GM19023 (cell line): Measurements from ENCODE around the gene KRTAP4-11.
"Not testable (repeated sequence)": the region's sequence is repeated elsewhere in the genome, so short reads cannot be mapped to it uniquely, and the experiment has no call there.

Experiments
- ATAC-seq: cut with Tn5 transposase; IDR thresholded peaks from one replicate; pipeline ENCODE4 v1.9.1; 2021; ENCODE audit warnings: mild to moderate bottlenecking, moderate library complexity; ENCODE audit not compliant: unreplicated experiment

The KRTAP4-11 gene

DNA sequence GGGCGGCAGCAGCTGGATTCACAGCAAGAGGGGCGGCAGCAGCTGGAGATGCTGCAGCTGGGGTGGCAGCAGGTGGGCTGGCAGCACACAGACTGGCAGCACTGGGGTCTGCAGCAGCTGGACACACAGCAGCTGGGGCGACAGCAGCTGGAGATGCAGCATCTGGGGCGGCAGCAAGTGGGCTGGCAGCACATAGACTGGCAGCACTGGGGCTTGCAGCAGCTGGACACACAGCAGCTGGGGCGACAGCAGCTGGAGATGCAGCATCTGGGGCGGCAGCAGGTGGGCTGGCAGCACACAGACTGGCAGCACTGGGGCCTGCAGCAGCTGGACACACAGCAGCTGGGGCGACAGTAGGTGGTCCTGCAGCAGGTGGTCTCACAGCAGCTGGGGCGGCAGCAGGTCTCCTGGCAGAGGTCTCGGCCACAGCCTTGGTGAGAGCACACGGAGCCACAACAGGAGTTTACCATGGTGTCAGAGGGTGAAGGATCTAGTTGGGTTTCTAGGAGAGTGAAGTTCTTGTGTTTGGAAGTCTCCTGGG, at the start of gene KRTAP4-11:
TSS of gene KRTAP4-11 (minus strand) at position 528 of the 541 bp plus-strand sequence. CDS start at position 470, 58 bp downstream.
- not testable (repeated sequence) for ATAC-seq

DNA sequence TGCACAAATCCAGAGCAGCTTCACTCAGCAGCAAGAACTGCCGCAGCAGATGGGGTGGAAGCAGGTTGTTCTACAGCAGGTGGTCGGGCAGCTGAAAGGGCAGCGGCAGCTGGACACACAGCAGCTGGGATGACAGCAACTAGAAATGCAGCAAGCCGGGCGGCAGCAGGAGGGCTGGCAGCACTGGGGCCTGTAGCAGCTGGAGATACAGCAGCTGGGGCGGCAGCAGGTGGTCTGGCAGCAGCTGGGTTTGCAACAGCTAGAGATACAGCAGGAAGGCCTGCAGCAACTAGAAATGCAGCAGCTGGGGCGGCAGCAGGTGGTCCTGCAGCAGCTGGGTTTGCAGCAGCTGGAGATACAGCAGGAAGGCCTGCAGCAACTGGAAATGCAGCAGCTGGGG, 49.4 kb upstream of the KRTAP4-11 start:
- ATAC-seq: no peak

DNA sequence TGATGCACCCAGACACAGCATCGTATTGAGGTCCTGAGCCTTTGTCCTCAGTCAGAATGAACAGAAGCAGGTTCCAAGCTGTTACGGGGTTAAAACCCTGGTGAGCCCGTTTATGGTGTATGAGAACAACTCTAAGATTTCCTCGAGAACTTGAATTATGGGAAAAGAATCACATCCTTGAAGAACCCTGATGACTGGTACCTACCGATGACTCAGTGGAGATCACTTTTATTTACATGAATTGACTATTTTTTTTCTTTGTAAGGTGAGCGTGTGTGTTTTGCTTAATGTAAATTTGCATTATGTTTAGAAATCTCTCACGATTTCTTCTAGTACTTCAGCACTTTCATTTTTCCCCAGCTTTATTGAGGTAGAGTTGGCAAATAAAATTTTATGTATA, 45.7 kb upstream of the KRTAP4-11 start:
- ATAC-seq: no peak

DNA sequence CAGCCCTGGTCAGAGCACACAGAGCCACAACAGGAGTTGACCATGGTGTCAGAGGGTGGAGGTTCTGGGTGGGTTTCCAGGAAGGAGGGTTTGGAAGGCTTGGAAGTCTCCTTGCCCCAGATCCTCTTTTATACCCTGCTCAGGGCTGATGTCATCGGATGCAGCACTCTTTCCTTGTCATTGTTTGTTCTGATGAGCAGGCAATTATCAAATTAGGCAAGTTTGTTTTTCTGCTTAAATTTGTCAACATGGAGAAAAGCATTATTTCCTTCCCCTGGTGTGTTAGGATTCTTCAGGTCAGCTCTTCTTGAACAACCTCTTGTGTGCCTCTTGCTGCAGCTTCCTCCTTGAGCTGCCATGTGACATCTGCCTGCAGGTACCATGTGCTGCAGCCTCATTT, 42.5 kb upstream of the KRTAP4-11 start, which contains the start of gene KRTAP4-4:
TSS of gene KRTAP4-4 (minus strand) at position 101 of the 400 bp plus-strand sequence. CDS start at position 44, 57 bp downstream.
- no peak for ATAC-seq

DNA sequence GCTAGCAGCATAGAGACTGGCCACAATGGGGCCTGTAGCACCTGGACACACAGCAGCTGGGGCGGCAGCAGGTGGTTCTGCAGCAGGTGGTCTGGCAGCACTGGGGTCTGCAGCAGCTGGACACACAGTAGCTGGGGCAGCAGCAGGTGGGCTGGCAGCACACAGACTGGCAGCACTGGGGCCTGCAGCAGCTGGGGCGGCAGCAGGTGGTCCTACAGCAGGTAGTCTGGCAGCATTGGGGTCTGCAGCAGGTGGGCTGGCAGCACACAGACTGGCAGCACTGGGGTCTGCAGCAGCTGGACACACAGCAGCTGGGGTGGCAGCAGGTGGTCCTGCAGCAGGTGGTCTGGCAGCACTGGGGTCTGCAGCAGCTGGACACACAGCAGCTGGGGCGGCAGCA, 42.0 kb upstream of the KRTAP4-11 start:
- ATAC-seq: not testable (repeated sequence)

DNA sequence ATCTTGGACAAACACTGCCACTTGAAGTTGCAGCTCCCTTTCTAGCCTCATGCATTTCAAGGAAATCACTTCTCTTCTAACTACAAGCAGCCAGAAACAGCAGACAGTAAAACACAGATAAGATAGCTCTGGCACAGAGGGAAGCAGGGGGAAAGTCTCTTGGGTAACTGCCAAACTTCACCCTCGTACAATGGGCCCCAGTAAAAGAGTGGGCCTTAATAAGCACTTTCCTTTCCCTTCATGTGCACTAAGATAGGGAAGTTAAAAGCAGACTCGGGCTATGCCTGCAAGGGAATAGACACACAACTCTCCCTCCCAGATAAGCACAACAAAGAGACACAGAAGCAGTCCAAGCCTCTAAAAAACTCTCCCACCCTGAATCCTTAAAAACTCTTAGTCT, 35.7 kb upstream of the KRTAP4-11 start:
- ATAC-seq: no peak

DNA sequence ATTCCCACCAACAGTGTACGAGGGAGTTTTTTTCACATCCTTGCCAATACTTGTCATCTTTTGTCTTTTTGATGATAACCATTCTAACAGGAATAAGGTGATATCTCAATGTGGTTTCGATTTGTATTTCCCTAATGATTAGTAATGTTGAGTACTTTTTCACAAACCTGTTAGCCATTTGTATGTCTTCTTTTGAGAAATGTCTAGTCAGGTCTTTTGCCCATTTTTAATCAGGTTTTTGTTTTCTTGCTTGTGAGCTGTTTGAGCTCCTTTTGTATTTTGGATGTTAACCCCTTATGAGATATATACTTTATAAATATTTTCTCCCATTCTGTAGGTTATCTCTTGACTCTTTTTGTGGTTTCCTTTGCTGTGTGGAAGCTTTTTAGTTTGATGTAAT, 33.4 kb upstream of the KRTAP4-11 start:
- ATAC-seq: no peak

DNA sequence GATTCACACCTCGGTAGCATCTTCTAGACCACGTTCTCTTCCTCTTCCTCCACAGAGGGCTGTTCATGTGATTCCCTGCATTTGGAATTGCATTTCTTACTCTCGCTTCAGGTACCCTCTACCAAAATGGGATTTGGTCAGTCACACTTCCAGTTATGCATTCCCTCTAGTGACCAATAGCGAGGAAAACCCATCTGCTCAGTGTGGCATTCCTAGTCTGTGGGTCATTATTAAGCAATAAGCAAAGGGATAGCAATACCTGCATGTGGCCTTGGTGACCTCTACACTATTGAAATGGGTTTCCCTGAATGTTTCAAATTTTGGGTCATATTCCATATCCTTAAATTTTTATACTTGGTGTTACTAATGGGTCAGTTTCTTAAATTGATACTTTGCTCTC, 31.9 kb upstream of the KRTAP4-11 start:
- no peak for ATAC-seq

DNA sequence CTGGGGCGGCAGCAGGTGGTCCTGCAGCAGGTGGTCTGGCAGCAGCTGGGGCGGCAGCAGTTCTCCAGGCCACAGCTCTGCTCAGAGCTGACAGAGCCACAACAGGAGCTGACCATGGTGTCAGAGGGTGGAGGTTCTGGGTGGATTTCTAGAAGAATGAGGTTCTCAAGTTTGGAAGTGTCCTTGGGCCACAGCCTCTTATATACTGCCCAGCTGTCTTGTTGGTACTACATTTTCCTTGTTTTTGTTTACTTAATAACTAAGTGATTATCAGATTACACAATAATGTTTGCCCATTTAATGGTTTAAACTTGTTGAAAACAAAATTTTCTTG, 31.4 kb upstream of the KRTAP4-11 start, which contains the start of gene KRTAP4-5:
TSS of gene KRTAP4-5 (minus strand) at position 174 of the 334 bp plus-strand sequence. CDS start at position 116, 58 bp downstream.
- no peak for ATAC-seq

DNA sequence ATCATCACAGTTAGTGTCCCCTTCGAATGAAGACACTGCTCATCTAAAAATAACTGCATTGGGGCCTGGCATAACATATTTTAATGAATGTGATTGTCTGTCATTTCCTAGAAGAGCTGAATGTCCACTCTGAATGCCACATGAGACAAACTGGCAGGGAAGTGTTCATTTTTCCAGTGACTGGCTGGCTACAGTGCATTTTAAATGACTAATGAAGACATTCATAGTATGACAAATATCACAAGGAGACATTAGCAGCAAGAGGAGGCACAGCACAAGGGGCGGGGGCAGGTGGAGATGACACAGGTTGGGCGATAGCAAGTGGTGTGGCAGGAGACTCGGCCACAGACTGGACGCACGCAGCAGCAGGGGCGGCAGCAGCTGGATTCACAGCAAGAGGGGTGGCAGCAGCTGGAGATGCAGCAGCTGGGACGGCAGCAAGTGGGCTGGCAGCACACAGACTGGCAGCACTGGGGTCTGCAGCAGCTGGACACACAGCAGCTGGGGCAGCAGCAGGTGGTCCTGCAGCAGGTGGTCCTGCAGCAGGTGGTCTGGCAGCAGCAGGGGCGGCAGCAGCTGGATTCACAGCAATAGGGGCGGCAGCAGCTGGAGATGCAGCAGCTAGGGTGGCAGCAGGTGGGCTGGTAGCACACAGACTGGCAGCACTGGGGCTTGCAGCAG, 30.9 kb upstream of the KRTAP4-11 start:
- ATAC-seq: not testable (repeated sequence)

DNA sequence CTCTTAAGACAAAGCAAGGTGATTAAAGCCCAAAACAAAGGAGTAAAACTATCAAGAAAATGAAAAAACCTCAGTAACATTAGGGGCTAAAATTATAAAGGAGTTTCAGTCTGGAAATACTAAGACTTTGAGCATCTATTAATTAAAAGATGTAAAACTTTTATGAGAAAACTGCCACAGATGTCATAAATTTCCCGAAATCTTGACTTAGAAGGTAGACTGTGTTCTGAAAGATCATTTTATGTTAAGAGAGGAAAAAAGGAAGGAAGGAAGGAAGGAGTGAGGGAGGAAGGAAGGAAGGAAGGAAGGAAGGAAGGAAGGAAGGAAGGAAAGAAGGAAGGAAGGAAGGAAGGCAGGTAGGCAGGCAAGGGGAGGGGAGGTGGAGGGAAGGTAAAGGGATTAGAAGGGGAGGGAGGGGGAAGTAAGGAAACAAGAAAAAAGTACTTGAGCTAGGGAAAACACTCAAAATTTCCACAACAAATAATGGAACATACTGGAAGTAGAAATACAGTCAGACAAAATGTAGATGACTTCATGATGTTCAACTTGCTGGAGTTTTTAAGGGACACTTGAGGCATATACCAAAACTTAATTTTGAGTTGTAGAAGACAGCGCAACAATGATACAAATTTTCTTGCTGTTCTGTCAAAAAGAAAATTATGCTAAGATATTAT, 29.5 kb upstream of the KRTAP4-11 start:
- ATAC-seq: no peak

DNA sequence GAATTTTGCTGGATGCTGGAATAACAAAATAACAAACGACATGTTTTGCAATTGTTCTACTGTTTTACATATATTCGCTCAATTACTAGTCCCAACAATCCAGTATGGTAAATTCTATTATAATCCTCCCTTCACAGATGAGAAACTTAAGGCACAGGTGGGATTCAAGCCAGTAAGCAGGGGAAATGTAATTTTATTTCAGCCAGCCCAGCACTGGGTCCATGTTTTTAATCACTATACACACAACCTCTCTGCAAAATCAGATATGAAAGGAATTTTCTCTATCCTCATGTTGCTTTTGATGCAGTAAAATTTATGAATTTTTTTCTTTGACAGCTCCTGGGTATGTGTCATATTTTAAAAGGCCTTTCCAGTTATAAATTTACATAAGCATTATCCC, 27.1 kb upstream of the KRTAP4-11 start:
- no peak for ATAC-seq

DNA sequence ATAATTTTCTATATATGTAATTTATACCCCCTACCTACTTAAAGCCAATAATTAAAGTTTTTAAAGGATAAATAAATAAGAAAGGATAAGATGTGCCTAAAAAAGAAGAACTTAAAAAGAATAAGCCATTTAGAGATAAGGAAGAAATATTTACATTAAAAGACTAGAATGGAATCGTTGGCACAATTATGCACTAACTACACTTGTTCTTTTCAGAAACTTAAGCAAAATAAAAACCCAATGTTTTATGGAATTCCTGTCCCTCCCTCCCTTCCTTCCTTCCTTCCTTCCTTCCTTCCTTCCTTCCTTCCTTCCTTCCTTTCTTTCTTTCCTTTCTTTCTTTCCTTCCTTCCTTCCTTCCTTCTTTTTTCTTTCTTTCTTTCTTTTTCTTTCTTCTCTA, 26.7 kb upstream of the KRTAP4-11 start:
- no peak for ATAC-seq

DNA sequence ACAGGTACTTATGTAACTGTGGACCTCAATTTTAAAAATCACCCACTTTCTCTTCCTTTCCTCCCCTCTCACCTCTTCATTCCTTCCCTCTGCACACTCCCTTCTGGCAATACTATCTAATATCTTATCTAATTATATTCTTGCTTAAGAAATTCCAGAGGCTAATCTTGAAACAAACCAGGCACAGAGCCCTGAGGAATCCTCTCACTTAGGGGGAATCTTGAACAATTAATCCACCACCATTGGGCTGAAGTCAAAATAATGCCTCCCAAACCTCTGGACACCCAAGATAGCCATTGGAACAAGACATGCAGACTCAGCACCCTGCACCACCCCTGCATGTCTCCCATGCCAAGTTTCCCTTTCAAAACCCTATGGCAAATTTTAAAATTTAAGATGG, 23.2 kb upstream of the KRTAP4-11 start:
- ATAC-seq: no peak

DNA sequence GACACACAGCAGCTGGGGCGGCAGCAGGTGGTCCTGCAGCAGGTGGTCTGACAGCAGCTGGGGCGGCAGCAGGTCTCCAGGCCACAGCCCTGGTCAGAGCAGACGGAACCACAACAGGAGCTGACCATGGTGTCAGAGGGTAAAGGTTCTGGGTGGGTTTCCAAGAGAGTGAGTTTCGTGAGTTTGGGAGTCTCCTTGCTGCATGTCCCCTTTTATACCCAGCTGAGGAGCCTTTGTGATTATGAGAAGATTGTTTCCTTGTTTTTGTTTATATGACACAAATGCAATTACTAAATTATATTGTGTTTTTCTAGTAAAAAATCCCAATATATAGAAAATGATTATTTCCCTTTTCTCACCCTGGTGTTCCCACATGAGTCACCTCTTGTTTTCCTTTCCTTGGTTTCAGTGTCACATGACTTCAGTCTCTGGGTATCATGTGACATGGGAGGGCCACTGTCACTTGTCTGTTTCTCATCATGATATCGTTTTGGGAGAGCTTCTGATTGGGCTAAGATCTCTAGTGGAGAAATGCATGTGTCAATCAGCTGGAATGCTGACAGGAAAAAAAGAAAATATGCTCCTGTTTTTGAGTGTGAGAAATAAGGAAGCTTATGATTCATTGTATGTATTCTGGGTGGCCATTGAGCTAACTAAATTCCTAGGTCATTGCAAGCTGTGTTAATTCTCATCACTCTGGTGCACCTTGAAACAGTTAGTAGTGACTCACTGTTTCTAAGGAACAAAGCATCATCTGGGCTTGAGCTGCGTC, 22.4 kb upstream of the KRTAP4-11 start, which contains the start of gene KRTAP4-6:
TSS of gene KRTAP4-6 (minus strand) at position 185 of the 772 bp plus-strand sequence. CDS start at position 128, 57 bp downstream.
- ATAC-seq: no peak

DNA sequence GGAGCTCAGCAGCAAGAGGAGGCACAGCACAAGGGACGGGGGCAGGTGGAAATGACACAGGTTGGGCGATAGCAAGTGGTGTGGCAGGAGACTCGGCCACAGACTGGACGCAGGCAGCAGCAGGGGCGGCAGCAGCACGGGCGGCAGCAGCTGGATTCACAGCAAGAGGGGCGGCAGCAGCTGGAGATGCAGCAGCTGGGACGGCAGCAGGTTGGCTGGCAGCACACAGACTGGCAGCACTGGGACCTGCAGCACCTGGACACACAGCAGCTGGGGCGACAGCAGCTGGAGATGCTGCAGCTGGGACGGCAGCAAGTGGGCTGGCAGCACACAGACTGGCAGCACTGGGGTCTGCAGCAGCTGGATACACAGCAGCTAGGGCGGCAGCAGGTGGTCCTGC, 21.7 kb upstream of the KRTAP4-11 start:
- not testable (repeated sequence) for ATAC-seq

DNA sequence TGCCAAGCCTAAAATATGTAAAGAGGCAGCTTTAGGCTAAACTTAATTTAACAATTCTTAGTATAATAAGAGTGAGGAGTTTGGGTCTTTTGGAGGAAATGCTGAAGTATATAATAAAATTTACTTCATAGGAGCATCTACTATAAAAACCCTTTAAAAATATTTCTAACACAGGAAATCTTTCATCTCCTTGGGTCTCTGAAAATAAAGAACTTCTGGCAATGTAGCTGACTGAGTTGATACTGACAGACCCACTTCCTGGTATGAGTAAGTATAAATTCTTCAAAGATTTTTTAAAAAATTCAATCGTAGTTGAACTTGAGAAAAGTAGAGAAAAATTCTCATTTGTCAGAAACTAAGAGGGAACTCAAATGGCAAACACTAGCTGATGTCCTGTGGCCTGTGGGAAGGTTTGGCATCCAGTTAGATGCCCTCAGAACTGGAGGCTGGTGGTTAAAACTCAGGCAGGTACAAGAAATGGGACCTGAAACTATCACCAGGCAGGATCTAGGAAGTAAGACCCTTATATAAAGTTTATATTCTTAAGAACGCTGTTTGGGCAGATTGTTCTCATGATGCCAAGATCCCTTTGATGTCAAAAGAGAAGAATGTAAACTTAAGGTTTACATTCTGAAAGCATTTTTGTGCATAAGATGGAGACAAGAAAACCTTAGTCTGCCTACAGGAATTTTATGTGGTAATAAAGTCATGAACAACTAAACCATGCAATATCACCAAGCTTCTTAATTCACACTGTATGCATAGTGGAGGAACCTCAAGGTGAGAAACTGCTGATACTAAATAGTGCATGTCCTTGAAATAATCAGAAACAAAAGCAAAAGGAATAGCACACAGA, 15.9 kb upstream of the KRTAP4-11 start:
- ATAC-seq: no peak

DNA sequence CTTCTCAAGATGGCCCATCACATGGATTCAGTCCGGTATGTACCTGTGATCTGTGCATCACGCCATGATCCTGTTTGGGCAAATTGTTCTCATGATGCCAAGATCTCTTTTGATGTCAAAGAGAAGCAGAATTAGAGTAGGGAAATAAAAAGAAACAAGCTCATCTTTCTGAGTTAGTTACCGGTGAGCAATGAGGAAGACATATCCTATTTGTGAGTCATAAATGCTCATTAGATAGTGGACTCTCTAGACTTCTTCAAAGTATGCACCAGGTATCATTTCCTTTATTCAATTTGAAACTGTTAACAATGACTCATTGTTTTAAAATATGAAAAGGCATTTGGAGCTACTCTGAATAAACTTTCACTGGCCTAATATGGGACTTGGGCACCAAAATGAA, 13.8 kb upstream of the KRTAP4-11 start:
- ATAC-seq: no peak

DNA sequence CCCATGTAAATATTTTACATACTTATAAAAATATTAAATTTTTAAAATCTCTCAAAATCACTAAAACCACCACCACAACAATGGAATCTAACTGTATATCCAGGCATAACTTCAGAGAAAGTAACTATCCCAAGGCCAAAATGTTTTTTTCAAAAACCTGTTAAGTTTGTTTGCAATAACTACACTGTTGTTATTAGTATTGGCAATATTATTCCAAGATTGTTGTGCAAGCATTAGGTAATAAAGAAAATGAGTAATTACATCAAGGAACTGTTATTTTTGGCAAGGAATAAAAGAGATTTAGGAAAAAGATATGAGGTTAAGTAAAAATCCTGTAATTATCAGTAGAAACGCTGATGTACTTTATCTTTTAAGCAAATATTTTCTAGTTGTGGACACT, 9.2 kb upstream of the KRTAP4-11 start:
- no peak for ATAC-seq

DNA sequence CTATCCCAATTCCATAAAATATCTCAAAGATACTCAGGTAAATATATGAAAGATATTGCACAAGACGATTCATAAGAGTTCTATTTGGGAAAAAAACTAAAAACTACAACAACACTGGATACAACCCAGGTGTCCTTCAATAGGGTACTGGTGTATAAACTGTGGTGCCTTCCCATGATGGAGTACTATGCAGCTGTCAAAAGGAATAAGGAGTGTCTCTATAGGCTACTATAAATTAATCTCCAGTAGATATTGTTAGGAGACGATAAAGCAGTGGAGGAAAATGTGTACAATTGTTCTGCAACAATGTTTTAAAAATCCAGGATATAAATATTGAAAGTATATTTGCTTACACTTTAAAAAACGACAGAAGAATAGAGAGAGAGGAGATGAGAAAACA, 8.2 kb upstream of the KRTAP4-11 start:
- ATAC-seq: no peak
